COLO668 (cell line): Measurements from ENCODE around the gene PSME4.
"Not testable (repeated sequence)": the region's sequence is repeated elsewhere in the genome, so short reads cannot be mapped to it uniquely, and the experiment has no call there.

Experiments used
- DNase-seq: peaks from one replicate; lab custom pipeline; 2025; ENCODE audit not compliant: unreplicated experiment; lab: John Stamatoyannopoulos, UW

PSME4 gene

DNA sequence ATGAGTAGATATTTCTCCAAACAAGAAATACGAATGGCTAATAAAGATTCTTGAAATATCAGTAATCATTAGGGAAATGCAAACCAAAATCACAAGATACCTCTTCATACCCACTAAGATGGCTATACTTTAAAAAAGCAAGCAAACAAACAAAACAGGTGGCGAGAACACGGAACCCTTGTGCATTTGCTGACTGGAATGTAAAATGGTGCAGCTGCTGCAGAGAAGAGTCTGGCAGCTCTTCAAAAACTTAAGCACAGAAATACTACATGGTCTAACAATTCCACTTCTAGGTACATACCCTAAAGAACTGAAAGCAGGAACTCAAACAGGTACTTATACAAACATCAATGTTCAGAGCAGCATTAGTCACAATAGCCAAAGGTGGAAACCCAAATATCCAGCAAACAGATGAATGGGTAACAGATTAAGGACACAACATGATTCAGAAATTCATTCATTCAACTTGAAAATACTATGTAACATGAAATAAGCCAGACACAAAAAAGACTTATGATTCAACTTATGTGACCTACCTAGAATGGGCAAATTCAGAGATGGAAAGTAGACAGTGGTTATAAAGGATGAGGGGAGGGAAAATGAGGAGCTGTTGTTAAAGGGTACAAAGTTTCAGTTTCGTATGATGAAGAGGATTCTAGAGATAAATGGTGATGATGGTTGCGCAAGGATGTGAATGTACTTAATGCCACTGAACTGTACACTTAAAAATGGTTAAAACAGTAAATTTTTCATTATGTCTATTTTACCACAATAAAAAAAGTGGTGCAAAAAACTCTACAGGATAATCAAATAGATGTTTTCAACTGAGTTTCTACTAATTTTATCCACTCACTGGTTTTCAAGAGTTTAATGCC lies 84.2 kb downstream of the PSME4 start:
- no peak for DNase-seq

DNA sequence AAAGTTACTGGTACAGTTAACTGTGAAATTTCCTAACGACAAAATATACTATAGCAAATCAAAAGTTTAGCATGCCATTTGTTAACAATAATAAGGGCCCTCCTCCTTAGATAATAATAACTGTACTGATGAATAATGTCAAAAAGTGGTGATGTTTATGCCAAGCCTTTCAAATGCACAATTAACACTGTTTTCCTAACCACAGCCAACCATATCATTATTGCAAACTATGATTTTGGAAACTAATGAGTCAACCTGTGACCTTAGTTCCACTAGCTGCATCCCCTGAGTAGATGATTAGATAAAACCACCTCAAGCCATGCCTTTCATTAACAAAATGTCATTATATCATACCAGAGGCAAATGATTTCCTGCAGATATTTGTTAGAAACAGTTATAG lies 85.9 kb downstream of the PSME4 start:
- no peak for DNase-seq

- no peak for DNase-seq
Measured at GRCh38 chr2:53881986-53882385, 88.8 kb downstream of the PSME4 start.

DNA sequence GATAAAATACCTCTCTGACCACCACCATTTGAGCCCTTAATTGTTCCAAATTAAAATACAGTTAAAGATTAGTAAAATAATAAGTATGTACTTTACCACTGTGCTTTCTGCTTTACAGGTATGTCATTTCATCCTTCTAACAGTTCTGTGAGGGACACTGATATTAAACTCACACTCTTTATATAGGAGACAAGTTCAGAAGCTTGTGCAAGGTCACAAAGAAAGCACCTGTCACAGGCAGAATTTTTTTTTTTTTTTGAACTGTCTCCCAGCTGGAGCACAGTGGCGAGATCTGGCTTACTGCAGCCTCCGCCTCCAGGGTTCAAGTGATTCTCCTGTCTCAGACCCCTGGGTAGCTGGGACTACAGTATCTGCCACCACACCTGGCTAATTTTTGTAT lies 89.4 kb downstream of the PSME4 start:
- no peak for DNase-seq

DNA sequence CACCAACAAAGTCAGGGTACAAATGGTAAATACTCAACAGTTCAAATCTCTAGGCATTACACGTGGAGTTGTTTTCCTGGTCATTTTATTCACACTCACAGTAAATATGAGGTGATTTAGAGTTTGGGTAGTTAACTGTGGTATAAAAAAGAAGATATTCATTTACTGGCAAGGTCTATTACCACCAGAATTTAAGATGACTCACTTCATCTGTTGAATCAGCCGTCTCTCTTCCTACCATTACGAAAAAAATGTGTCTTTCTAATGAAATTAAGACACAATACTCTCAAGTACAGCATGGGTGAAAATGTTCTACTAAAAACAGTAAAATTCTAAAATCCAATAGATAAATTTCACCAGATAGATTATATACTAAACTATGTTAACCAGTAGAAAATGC lies 90.0 kb downstream of the PSME4 start:
- no peak for DNase-seq

GRCh38 chr2:53877556-53877955 lies 93.2 kb downstream of the PSME4 start:
- no peak for DNase-seq

- DNase-seq: no peak
Measured at GRCh38 chr2:53877112-53877511, 93.7 kb downstream of the PSME4 start.

DNA sequence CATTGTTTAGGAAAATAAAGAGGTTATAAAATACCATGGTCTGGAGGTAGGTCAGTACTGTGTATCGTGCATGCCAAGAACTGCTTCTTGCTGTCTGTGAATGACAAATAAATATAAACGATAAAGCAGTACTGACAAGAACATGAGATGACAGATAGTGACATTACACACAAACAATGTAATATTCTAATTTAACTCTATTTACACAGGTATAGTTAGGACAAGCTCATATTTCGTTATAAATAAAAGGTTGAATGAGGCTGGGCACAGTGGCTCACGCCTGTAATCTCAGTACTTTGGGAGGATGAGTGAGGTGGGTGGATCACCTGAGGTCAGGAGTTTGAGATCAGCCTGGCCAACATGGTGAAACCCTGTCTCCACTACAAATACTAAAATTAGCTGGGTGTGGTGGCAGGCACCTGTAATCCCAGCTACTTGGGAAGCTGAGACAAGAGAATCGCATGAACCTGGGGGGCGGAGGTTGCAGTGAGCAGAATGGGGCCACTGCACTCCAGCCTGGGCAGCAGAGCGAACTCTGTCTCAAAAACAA lies 96.3 kb downstream of the PSME4 start:
- DNase-seq: no peak

DNA sequence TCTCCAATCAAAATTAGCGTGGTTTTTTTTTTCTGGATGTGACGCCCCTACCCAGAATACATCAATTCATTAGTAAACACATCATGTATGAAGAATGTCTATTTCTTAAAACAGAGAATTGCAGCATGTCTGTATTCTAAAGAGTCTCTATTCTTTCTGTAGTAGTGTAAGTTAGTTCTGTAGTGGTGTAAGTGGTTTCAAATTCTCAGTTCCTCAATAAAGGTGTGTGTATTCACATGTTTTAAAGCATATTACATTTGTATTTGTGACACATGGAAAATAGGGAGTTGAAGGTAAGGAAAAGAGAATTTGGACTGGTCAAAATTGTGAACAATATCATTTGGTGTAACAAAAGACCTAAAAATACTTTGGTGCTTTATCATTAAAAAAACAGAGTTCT lies 103.0 kb downstream of the PSME4 start:
- no peak for DNase-seq

- no peak for DNase-seq
Measured at GRCh38 chr2:53867169-53867568, 103.6 kb downstream of the PSME4 start.

DNA sequence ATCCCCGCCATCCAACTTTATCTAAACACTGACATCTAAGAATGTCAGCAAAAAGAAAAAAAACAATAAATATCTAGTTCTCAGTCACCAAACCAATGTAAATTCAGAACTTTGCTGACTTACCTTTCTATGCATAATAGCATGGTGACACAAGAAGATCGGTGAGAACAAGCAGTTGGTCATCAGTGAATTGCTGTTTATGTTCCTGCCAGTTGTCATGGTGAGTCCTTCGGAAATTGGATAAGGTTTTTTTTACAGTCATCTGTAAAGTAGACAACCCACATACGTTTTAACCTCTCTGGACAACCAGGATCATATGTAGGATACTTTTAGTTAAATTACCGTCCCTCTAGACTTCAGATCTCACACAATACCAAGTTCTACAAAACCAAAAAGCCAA lies 104.8 kb downstream of the PSME4 start:
- no peak for DNase-seq

GRCh38 chr2:53865264-53865663 lies 105.5 kb downstream of the PSME4 start:
- DNase-seq: no peak

DNA sequence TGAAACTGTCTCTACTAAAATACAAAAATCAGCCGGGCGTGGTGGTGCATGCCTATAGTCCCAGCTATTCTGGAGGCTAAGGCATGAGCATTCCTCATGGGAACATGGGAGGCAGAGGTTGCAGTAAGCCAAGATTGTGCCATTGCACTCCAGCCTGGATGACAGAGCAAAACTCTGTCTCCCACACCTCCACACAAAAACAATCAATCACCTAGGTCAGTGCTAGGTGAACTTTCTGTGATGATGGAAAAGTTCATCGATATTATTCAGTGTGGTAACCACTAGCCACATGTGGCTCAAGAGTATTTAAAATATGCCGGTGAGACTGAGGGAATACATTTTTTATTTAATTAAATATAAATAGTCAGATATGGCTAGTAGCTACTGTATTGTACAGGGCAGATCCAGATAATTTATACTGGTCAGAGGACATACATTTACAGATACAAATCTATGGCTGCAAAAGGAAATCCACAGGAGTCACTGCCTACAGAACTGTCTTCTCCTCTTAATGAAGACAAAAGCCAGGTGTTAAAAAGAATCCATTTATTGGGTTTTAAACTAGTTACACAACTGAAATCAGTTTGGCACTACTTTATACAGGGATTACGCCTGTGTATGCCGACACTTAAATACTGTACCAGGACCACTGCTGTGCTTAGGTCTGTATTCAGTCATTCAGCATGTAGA lies 107.1 kb downstream of the PSME4 start:
- DNase-seq: no peak

- no peak for DNase-seq
Measured at GRCh38 chr2:53861824-53862223, 109.0 kb downstream of the PSME4 start.

DNA sequence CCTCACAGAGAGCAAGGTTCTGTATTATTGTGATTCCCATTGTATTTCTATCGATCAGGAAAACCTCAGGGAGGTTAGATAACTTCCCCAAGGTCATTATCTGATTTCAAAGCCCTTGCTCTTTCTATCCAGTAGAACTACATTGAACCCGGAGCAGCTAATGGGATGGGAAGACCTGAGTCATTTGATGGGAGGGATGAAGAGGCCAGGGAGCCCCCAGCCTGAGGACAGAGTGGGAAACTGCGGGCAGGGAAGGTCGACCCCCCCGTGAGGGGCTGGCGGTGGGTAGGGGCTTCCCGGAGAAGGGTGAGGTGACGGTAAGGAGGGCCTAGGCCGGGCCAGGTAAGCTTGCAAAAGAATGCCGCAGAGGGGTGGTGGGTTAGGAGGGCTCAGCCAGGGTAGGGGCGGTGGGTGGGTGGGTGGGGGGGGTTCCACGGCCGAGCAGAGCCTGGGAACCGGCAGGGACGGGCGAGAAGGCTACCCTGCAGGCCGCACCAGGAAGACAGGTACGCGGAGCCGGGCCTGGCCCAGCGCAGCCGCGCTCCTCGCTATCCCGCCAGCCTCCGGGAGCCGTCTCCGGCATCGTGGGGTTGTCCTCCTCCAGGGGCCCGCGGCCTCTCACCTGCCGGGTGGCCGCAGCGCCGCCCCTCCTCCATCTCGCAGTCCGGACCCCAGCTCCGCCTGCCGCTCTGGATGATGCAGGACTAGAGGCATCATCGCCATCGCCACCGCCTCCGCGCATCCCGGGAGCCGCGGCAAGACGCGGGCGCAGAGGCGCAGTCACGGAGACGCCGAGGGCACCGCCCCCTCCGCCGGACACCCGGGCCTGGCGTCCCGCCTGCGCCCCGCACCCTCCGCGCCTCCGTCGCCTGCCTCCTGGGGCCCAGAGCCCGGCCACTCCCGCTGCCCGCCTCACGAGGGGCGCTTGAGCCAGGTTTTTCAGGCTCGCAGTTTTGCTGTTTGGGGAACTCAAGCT lies 111.3 kb downstream of the PSME4 start, which contains the start of gene GPR75:
Gene GPR75 (minus strand): TSS at position 762 of the 976 bp plus-strand sequence. CDS start 5,211 bp downstream, outside the sequence.
- no peak for DNase-seq

DNA sequence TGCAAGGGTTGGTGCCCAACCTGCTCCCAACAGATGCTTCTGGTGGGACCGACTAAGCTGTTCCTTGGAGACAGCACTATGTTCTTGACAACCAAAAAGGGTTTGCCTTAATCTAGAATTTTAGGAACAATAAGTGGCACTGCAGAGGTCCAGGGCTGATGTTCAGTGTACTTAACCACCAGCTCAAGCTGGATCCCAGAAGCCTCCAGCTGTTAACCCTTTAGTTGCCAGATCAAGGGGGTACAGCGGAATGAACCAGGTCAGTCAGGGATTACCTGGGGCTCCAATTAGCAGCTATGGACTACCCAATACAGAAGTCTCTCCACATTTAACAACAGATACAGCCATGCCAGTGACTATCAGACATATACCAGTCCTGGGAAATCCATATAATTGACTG lies 114.5 kb downstream of the PSME4 start:
- no peak for DNase-seq

DNA sequence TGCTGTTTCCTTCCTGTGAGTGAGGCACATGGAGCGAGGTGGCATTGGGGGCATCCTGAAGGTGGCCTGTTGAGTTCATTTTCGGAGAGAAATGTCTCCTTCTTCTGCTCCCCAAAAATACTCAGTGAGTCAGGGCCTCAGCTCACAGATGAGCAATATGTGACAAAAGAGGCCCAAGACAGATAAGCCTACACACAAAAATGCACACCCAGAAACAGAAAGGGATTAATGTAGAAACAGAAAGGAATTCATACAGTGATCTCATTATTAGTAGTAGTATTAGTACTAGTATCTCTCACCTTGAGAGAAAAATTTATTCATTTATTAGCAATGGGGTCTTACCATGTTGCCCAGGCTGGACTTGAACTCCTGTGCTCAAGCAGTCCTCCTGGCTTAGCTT lies 116.1 kb downstream of the PSME4 start:
- DNase-seq: no peak

GRCh38 chr2:53852532-53852931 lies 118.3 kb downstream of the PSME4 start:
- no peak for DNase-seq

GRCh38 chr2:53851052-53851757 lies 119.6 kb downstream of the PSME4 start:
- DNase-seq: not testable (repeated sequence)

DNA sequence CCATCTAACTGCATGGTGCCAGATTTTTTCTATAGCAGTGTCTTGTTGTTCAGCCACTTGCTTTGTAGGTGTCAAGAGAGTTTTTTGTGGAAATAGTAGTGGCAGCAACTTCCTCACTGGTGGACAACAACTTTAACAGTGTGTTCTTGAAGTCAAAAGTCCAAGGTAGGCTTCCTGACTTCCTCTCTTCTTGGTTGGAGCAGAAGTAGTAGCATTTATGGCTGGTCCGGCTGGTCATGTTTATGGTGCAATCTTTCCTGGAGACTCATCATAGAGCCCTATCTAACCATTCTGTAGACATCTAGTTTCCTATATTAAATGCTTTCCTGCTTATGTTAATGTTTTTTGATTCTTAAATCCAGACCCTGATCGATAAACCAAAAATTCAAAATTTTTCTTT lies 122.7 kb downstream of the PSME4 start:
- DNase-seq: no peak
